Tibial nerve (tissue), 3 donors: ENCODE measurements around the gene STIM2.

ENCODE experiments used
- POLR2A ChIP-seq, 2 donors: fragments of 450-650 bp; IDR thresholded peaks; one replicate each; pipeline ENCODE4 v1.6.1; 2017; ENCODE audit warnings: antibody characterized with exemption in 2 of 2, mild to moderate bottlenecking in 2 of 2, moderate library complexity in 2 of 2
- TF ChIP-seq, protein P1 (sequence below), 5 experiments: fragments of 200-600 bp in 3 of 5; fragments of 450-650 bp in 2 of 5; sonication (generic) in 3 of 5; IDR thresholded peaks; one replicate each; pipeline ENCODE4 v1.5.1; 2016 to 2019; ENCODE audit warnings: antibody characterized with exemption in 5 of 5, mild to moderate bottlenecking in 3 of 5, moderate library complexity in 2 of 5

DNA sequence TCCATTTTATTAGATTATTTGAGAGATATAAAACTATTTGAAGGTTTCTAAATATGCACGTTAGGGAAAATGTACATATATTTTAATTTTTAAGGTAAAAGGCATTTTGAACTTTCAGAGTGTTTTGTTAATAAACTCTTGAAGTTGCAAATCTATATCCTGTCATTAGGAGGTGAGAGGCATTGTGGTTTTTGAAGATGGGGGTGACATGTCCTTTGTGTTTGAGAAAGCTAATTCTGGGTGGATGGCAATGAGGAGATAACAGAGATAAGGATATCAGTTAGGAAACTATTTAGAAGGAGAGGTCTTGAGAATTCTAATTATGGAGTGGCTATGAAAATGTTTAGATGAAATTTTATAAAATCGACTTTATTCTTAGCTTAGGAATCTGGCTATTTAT lies 6.1 kb downstream of the STIM2 start:
- TF ChIP-seq, protein P1, sequence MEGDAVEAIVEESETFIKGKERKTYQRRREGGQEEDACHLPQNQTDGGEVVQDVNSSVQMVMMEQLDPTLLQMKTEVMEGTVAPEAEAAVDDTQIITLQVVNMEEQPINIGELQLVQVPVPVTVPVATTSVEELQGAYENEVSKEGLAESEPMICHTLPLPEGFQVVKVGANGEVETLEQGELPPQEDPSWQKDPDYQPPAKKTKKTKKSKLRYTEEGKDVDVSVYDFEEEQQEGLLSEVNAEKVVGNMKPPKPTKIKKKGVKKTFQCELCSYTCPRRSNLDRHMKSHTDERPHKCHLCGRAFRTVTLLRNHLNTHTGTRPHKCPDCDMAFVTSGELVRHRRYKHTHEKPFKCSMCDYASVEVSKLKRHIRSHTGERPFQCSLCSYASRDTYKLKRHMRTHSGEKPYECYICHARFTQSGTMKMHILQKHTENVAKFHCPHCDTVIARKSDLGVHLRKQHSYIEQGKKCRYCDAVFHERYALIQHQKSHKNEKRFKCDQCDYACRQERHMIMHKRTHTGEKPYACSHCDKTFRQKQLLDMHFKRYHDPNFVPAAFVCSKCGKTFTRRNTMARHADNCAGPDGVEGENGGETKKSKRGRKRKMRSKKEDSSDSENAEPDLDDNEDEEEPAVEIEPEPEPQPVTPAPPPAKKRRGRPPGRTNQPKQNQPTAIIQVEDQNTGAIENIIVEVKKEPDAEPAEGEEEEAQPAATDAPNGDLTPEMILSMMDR (IDR thresholded peaks at IDR 0.05) = no peak
- no peak for TF ChIP-seq POLR2A (IDR thresholded peaks at IDR 0.05)
